Stimulated activated CD8-positive, alpha-beta memory T cell treated with anti-CD3 and anti-CD28 coated beads, Interleukin-12 subunit alpha, Interleukin-12 subunit beta, amount 100 ng/mL, for 24 hours (primary cell): Measurements from ENCODE around the gene CSAG3.
"Not testable (repeated sequence)": the region's sequence is repeated elsewhere in the genome, so short reads cannot be mapped to it uniquely, and the experiment has no call there.

ENCODE experiments used
- DNase-seq: peaks from one replicate; pipeline ENCODE4 v3.0.0-alpha.2; 2020; ENCODE audit errors: extremely low read depth

CSAG3 gene

GRCh38 chrX:152758918-152759317 lies at the start of gene CSAG3:
TSS of gene CSAG3 (plus strand) at chrX:152759218.
- not testable (repeated sequence) for DNase-seq

- DNase-seq: not testable (repeated sequence)
Observed at GRCh38 chrX:152713195-152713594, 45.8 kb upstream of the CSAG3 start.

GRCh38 chrX:152713815-152714787 lies 44.9 kb upstream of the CSAG3 start, which contains the start of gene MAGEA2B:
TSS of gene MAGEA2B (plus strand) at chrX:152714628. CDS start at chrX:152717107, 2,479 bp downstream.
- DNase-seq: not testable (repeated sequence)

GRCh38 chrX:152725409-152725808 lies 33.6 kb upstream of the CSAG3 start:
- DNase-seq: no peak

GRCh38 chrX:152733261-152733975 lies 25.6 kb upstream of the CSAG3 start, which contains the start of the genes CSAG1 and MAGEA12:
TSS of gene CSAG1 (minus strand) at chrX:152733721. CDS start at chrX:152732460, 1,261 bp downstream.
TSS of gene MAGEA12 (plus strand) at chrX:152733757. CDS start at chrX:152736162, 2,405 bp downstream.
- no peak for DNase-seq

- DNase-seq: not testable (repeated sequence)
Observed at GRCh38 chrX:152734143-152734858, 24.7 kb upstream of the CSAG3 start.

GRCh38 chrX:152735101-152735500 lies 23.9 kb upstream of the CSAG3 start:
- no peak for DNase-seq

- DNase-seq: no peak
Observed at GRCh38 chrX:152735860-152736511, 23.0 kb upstream of the CSAG3 start.

- not testable (repeated sequence) for DNase-seq
Observed at GRCh38 chrX:152736528-152736927, 22.5 kb upstream of the CSAG3 start.

- no peak for DNase-seq
Observed at GRCh38 chrX:152738560-152738959, 20.5 kb upstream of the CSAG3 start.

GRCh38 chrX:152753686-152754650 lies 5.0 kb upstream of the CSAG3 start, which contains the start of gene MAGEA2:
TSS of gene MAGEA2 (minus strand) at chrX:152753842. CDS start at chrX:152751363, 2,479 bp downstream.
- not testable (repeated sequence) for DNase-seq

GRCh38 chrX:152754871-152755270 lies 4.1 kb upstream of the CSAG3 start:
- not testable (repeated sequence) for DNase-seq

- not testable (repeated sequence) for DNase-seq
Observed at GRCh38 chrX:152759544-152759943, 526 bp downstream of the CSAG3 start.

GRCh38 chrX:152761582-152761981 lies 2.6 kb downstream of the CSAG3 start:
- not testable (repeated sequence) for DNase-seq

GRCh38 chrX:152766562-152766961 lies 7.5 kb downstream of the CSAG3 start:
- DNase-seq: not testable (repeated sequence)

GRCh38 chrX:152769549-152770289 lies 10.7 kb downstream of the CSAG3 start, which contains the start of gene MAGEA6:
TSS of gene MAGEA6 (minus strand) at chrX:152769689. CDS start at chrX:152767650, 2,039 bp downstream.
- not testable (repeated sequence) for DNase-seq

- not testable (repeated sequence) for DNase-seq
Observed at GRCh38 chrX:152787062-152787461, 28.0 kb downstream of the CSAG3 start.

GRCh38 chrX:152798945-152799344 lies 39.9 kb downstream of the CSAG3 start:
- DNase-seq: no peak

- DNase-seq: no peak
Observed at GRCh38 chrX:152806035-152806434, 47.0 kb downstream of the CSAG3 start.
